WTC11 (cell line): ENCODE results near the gene C17orf50. TPM values are rescaled to one million over a fixed set of nuclear protein-coding genes. Genes with fewer than 3 reads are reported as not detected.

ENCODE experiments used
- ATAC-seq: fragments of 200-7000 bp; cut with Tn5 transposase; 2 replicates; pipeline ENCODE4 v1.10.0; 2021; ENCODE audit warnings: mild to moderate bottlenecking, moderate library complexity
- CTCF ChIA-PET: fragments of 300-600 bp; sonication (Branson Sonifier 250); formaldehyde crosslinking; loops from one replicate; lab custom pipeline; 2021; ENCODE audit warnings: antibody characterized with exemption; lab: Charles Lee
- POLR2A ChIA-PET: fragments of 350-600 bp; sonication (Branson Sonifier 250); formaldehyde crosslinking; loops from one replicate; lab custom pipeline; 2021; ENCODE audit warnings: antibody characterized with exemption; lab: Charles Lee
- DNase-seq: peaks from one replicate; pipeline ENCODE4 v3.0.0; 2021; ENCODE audit warnings: low spot score
- H3K27ac Mint-ChIP-seq: 2 replicates; pipeline ENCODE4 v1.8.0; 2021; ENCODE audit warnings: mixed read lengths
- H3K27me3 Mint-ChIP-seq: 2 replicates; pipeline ENCODE4 v1.8.0; 2021; ENCODE audit warnings: low read depth, mild to moderate bottlenecking, moderate library complexity, mixed read lengths
- H3K36me3 Mint-ChIP-seq: 2 replicates; pipeline ENCODE4 v1.8.0; 2021; ENCODE audit warnings: mixed read lengths
- H3K4me1 Mint-ChIP-seq: 2 replicates; pipeline ENCODE4 v1.8.0; 2022; ENCODE audit warnings: mixed read lengths
- H3K4me3 Mint-ChIP-seq: 2 replicates; pipeline ENCODE4 v1.8.0; 2021; ENCODE audit warnings: mild to moderate bottlenecking, moderate library complexity, mixed read lengths
- H3K9me3 Mint-ChIP-seq: 2 replicates; pipeline ENCODE4 v1.8.0; 2021; ENCODE audit warnings: mixed read lengths
- CREM ChIP-seq: sonication (generic); formaldehyde crosslinking; IDR thresholded peaks from 2 replicates; pipeline ENCODE4 v1.8.1; 2022; ENCODE audit warnings: mild to moderate bottlenecking, missing genetic modification reagents, moderate library complexity
- HMGA2 ChIP-seq: fragments of 250-450 bp; sonication (Bioruptor Pico); IDR thresholded peaks from 2 replicates; pipeline ENCODE4 v1.4.0; 2021; ENCODE audit warnings: mild to moderate bottlenecking, moderate library complexity
- HMGXB4 ChIP-seq: sonication (generic); formaldehyde crosslinking; IDR thresholded peaks from 2 replicates; pipeline ENCODE4 v1.8.1; 2023; ENCODE audit warnings: mild to moderate bottlenecking, moderate library complexity, missing genetic modification reagents
- NFE2L1 ChIP-seq: sonication (generic); formaldehyde crosslinking; IDR thresholded peaks from 2 replicates; pipeline ENCODE4 v1.8.1; 2023; ENCODE audit warnings: missing genetic modification reagents
- NR3C1 ChIP-seq: sonication (generic); formaldehyde crosslinking; conservative IDR thresholded peaks from 2 replicates; pipeline ENCODE4 v1.8.1; 2023; ENCODE audit warnings: low read depth, mild to moderate bottlenecking, missing genetic modification reagents
- SOX15 ChIP-seq: fragments of 250-450 bp; sonication (Bioruptor Pico); IDR thresholded peaks from 2 replicates; pipeline ENCODE4 v1.9.0; 2021; ENCODE audit warnings: mild to moderate bottlenecking
- SP1 ChIP-seq: sonication (generic); formaldehyde crosslinking; conservative IDR thresholded peaks from 2 replicates; pipeline ENCODE4 v1.8.1; 2022; ENCODE audit warnings: missing genetic modification reagents
- TCF7 ChIP-seq: sonication (generic); formaldehyde crosslinking; IDR thresholded peaks from 2 replicates; pipeline ENCODE4 v1.8.0; 2022; ENCODE audit warnings: mild to moderate bottlenecking, low read depth, missing genetic modification reagents, moderate library complexity
- ZNF121 ChIP-seq: sonication (generic); formaldehyde crosslinking; IDR thresholded peaks from 2 replicates; pipeline ENCODE4 v1.8.0; 2023; ENCODE audit warnings: missing genetic modification reagents
- ZNF532 ChIP-seq: fragments of 250-450 bp; sonication (Bioruptor Pico); IDR thresholded peaks from 2 replicates; pipeline ENCODE4 v1.9.0; 2021; ENCODE audit warnings: mild to moderate bottlenecking, borderline replicate concordance
- ZNF671 ChIP-seq: fragments of 250-450 bp; sonication (Bioruptor Pico); IDR thresholded peaks from 2 replicates; pipeline ENCODE4 v1.8.0; 2021; ENCODE audit warnings: mild to moderate bottlenecking
- total RNA-seq: library from RNA; stranded (reverse); gene quantifications from 3 replicates; pipeline ENCODE4 v1.2.3, GENCODE V29; 2021
- TF ChIP-seq, protein P1 (sequence below): sonication (generic); formaldehyde crosslinking; IDR thresholded peaks from 2 replicates; pipeline ENCODE4 v1.8.1; 2022; ENCODE audit warnings: mild to moderate bottlenecking, moderate library complexity, missing genetic modification reagents
- TF ChIP-seq, protein P2 (sequence below): fragments of 250-450 bp; sonication (Bioruptor Pico); IDR thresholded peaks from 2 replicates; pipeline ENCODE4 v1.9.0; 2021; ENCODE audit warnings: mild to moderate bottlenecking
- TF ChIP-seq, protein P3 (sequence below): sonication (generic); formaldehyde crosslinking; IDR thresholded peaks from 2 replicates; pipeline ENCODE4 v1.8.0; 2022; ENCODE audit warnings: missing genetic modification reagents
- TF ChIP-seq, protein P4 (sequence below): sonication (generic); formaldehyde crosslinking; IDR thresholded peaks from 2 replicates; pipeline ENCODE4 v1.8.1; 2022; ENCODE audit warnings: missing genetic modification reagents, borderline replicate concordance

The C17orf50 gene
- total RNA-seq, 1 experiment from 2014 or later: 0.35 TPM

DNA sequence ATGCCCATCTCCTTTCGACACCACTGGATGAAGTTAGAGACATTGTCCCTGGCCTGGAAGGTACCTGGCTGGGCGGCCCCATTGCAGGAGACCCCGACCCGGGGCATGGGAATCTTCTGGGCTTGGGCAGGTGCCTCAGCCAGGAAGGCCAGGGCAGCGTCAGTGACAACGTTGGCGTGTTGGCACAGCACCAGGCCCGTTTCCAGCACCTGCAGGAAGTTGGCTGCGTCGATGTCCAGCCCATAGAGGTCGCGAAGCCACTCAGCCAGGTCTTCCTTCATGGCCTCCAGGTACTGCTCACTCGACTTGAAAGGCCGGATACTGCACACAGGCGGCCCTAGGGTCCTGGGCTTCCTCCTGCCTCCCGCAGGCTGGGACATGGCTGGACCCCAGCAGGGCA lies 8.2 kb upstream of the C17orf50 start:
- no peaks in the 10 kb centered on the region for H3K36me3 Mint-ChIP-seq
- no peak for TF ChIP-seq ZNF671 (CRISPR knock-in tag)
- no peak for TF ChIP-seq NFE2L1 (CRISPR knock-in tag)
- no peak for TF ChIP-seq CREM (CRISPR knock-in tag)
- TF ChIP-seq TCF7: no peak
- TF ChIP-seq, protein P1, sequence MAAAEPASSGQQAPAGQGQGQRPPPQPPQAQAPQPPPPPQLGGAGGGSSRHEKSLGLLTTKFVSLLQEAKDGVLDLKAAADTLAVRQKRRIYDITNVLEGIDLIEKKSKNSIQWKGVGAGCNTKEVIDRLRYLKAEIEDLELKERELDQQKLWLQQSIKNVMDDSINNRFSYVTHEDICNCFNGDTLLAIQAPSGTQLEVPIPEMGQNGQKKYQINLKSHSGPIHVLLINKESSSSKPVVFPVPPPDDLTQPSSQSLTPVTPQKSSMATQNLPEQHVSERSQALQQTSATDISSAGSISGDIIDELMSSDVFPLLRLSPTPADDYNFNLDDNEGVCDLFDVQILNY: no peak
- no peak for TF ChIP-seq HMGXB4
- CTCF ChIA-PET: interaction anchor here (1.0 to 8.3 kb wide), 2 partner anchors 11 to 53 kb away, joined by 3 to 100 read pairs; partner anchors contain the start of gene C17orf50
- ATAC-seq: no peak
- no peak overlapping the region for H3K4me3 Mint-ChIP-seq
- peaks cover 36% of the 10 kb centered on the region for H3K27me3 Mint-ChIP-seq
- POLR2A ChIA-PET: no interaction called here
- peaks cover 26% of the 10 kb centered on the region for H3K4me1 Mint-ChIP-seq
- H3K27ac Mint-ChIP-seq: no peak overlapping the region
- no peak for DNase-seq
- H3K9me3 Mint-ChIP-seq: no peaks in the 10 kb centered on the region

GRCh38 chr17:35752945-35753764 lies 7.5 kb upstream of the C17orf50 start, which contains the start of gene GAS2L2:
Gene GAS2L2 (minus strand): TSS chr17:35753239. CDS start chr17:35752850, 389 bp downstream.
- no peak for DNase-seq
- TF ChIP-seq ZNF121 (CRISPR knock-in tag) (no peak), HMGA2 (CRISPR knock-in tag) (no peak), NR3C1 (CRISPR knock-in tag) (no peak), SP1 (CRISPR knock-in tag) (no peak), SOX15 (CRISPR knock-in tag) (no peak), ZNF532 (CRISPR knock-in tag) (no peak)
- TF ChIP-seq, protein P2, sequence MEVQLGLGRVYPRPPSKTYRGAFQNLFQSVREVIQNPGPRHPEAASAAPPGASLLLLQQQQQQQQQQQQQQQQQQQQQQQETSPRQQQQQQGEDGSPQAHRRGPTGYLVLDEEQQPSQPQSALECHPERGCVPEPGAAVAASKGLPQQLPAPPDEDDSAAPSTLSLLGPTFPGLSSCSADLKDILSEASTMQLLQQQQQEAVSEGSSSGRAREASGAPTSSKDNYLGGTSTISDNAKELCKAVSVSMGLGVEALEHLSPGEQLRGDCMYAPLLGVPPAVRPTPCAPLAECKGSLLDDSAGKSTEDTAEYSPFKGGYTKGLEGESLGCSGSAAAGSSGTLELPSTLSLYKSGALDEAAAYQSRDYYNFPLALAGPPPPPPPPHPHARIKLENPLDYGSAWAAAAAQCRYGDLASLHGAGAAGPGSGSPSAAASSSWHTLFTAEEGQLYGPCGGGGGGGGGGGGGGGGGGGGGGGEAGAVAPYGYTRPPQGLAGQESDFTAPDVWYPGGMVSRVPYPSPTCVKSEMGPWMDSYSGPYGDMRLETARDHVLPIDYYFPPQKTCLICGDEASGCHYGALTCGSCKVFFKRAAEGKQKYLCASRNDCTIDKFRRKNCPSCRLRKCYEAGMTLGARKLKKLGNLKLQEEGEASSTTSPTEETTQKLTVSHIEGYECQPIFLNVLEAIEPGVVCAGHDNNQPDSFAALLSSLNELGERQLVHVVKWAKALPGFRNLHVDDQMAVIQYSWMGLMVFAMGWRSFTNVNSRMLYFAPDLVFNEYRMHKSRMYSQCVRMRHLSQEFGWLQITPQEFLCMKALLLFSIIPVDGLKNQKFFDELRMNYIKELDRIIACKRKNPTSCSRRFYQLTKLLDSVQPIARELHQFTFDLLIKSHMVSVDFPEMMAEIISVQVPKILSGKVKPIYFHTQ (CRISPR knock-in tag): no peak
- TF ChIP-seq, protein P3, sequence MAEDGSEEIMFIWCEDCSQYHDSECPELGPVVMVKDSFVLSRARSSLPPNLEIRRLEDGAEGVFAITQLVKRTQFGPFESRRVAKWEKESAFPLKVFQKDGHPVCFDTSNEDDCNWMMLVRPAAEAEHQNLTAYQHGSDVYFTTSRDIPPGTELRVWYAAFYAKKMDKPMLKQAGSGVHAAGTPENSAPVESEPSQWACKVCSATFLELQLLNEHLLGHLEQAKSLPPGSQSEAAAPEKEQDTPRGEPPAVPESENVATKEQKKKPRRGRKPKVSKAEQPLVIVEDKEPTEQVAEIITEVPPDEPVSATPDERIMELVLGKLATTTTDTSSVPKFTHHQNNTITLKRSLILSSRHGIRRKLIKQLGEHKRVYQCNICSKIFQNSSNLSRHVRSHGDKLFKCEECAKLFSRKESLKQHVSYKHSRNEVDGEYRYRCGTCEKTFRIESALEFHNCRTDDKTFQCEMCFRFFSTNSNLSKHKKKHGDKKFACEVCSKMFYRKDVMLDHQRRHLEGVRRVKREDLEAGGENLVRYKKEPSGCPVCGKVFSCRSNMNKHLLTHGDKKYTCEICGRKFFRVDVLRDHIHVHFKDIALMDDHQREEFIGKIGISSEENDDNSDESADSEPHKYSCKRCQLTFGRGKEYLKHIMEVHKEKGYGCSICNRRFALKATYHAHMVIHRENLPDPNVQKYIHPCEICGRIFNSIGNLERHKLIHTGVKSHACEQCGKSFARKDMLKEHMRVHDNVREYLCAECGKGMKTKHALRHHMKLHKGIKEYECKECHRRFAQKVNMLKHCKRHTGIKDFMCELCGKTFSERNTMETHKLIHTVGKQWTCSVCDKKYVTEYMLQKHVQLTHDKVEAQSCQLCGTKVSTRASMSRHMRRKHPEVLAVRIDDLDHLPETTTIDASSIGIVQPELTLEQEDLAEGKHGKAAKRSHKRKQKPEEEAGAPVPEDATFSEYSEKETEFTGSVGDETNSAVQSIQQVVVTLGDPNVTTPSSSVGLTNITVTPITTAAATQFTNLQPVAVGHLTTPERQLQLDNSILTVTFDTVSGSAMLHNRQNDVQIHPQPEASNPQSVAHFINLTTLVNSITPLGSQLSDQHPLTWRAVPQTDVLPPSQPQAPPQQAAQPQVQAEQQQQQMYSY (CRISPR knock-in tag): no peak
- TF ChIP-seq, protein P4, sequence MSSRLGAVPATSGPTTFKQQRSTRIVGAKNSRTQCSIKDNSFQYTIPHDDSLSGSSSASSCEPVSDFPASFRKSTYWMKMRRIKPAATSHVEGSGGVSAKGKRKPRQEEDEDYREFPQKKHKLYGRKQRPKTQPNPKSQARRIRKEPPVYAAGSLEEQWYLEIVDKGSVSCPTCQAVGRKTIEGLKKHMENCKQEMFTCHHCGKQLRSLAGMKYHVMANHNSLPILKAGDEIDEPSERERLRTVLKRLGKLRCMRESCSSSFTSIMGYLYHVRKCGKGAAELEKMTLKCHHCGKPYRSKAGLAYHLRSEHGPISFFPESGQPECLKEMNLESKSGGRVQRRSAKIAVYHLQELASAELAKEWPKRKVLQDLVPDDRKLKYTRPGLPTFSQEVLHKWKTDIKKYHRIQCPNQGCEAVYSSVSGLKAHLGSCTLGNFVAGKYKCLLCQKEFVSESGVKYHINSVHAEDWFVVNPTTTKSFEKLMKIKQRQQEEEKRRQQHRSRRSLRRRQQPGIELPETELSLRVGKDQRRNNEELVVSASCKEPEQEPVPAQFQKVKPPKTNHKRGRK: no peak
- H3K4me3 Mint-ChIP-seq: no peak within 1 kb of the TSS
- H3K27ac Mint-ChIP-seq: no peak within 1 kb of the TSS
- peaks cover 35% of the 10 kb centered on the region for H3K27me3 Mint-ChIP-seq
- no peaks in the 10 kb centered on the region for H3K36me3 Mint-ChIP-seq
- POLR2A ChIA-PET: no interaction called here
- CTCF ChIA-PET: interaction anchor here (0.6 to 8.3 kb wide), 2 partner anchors 10 to 51 kb away, joined by 3 to 100 read pairs; partner anchors contain the start of gene C17orf50
- ATAC-seq: peak; percentile 19; the same call in 1 of the 2 replicates
- no peaks in the 10 kb centered on the region for H3K9me3 Mint-ChIP-seq
- H3K4me1 Mint-ChIP-seq: peaks cover 26% of the 10 kb centered on the region
